Vagina (tissue), 2 donors: ENCODE measurements around the gene CNTN1. TPM values are rescaled to one million over a fixed set of nuclear protein-coding genes. Genes with fewer than 3 reads are reported as not detected.
A peak's percentile ranks its signal among the peaks of the same experiment; 100 is the strongest.

ENCODE experiments used
- DNase-seq, 2 donors: peaks; one replicate each; pipeline ENCODE4 v3.0.0-alpha.2; 2017; ENCODE audit errors: extremely low spot score in 2 of 2
- H3K27ac ChIP-seq: fragments of 200-600 bp; sonication (generic); one replicate; pipeline ENCODE4 v1.5.1; 2019
- H3K27me3 ChIP-seq: fragments of 200-600 bp; sonication (generic); one replicate; pipeline ENCODE4 v1.5.1; 2019
- H3K36me3 ChIP-seq, 2 donors: fragments of 200-600 bp; sonication (generic); one replicate each; pipeline ENCODE4 v1.5.1; 2017 to 2019
- H3K4me1 ChIP-seq: fragments of 200-600 bp; sonication (generic); one replicate; pipeline ENCODE4 v1.5.1; 2019
- H3K4me3 ChIP-seq, 2 donors: fragments of 200-600 bp; sonication (generic); 1 replicate in 1 of 2; 2 replicates in 1 of 2; pipeline ENCODE4 v1.5.1; 2016 to 2019
- H3K9me3 ChIP-seq: fragments of 200-600 bp; sonication (generic); one replicate; pipeline ENCODE4 v1.5.1; 2019
- POLR2A ChIP-seq, 2 donors: fragments of 450-650 bp; IDR thresholded peaks; one replicate each; pipeline ENCODE4 v1.6.1; 2017; ENCODE audit warnings: antibody characterized with exemption in 2 of 2, mild to moderate bottlenecking in 2 of 2, moderate library complexity in 2 of 2
- POLR2AphosphoS5 ChIP-seq, 2 donors: sonication (generic); formaldehyde crosslinking; IDR thresholded peaks; one replicate each; pipeline ENCODE4 v1.9.0; 2017; ENCODE audit warnings: antibody characterized with exemption in 2 of 2, mild to moderate bottlenecking in 2 of 2, low read depth in 1 of 2; ENCODE audit not compliant: insufficient read depth in 1 of 2
- intact Hi-C: fragments of 100-400 bp; cut with DNase I; formaldehyde crosslinking; loops from one replicate; pipeline ENCODE4 v1.15.1; 2023
- total RNA-seq: library from RNA; depleted of rRNA; stranded (reverse); fragments of >200 nt; gene quantifications from one replicate; pipeline ENCODE4 v1.2.3, GENCODE V29; 2016
- TF ChIP-seq, protein P1 (sequence below), 3 experiments: fragments of 450-650 bp in 2 of 3; fragments of 200-600 bp in 1 of 3; sonication (generic) in 1 of 3; IDR thresholded peaks; one replicate each; pipeline ENCODE4 v1.5.1; 2017 to 2019; ENCODE audit warnings: antibody characterized with exemption in 3 of 3, mild to moderate bottlenecking in 2 of 3, moderate library complexity in 2 of 3

Gene CNTN1
- total RNA-seq, 1 donor from 2014 or later = 15.2 TPM

DNA sequence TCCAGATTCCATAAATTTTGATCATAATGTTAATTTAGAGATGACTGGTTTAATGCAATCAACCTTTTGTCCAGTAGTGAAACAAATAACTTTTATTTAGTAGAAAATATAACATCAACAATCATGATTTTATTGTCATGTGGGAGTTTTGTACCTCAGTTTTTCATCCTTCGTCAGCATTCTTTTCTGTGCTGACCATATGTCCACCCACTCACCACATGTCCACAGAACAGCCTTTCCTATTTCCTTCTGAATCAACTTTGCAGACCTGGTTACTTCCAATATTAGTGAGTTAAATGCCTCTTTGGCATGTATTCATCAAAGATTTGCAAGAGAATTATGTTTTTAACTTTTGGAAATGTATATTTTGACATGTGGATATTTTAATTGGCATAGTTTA, 36.8 kb upstream of the CNTN1 start:
- Histone ChIP-seq H3K36me3 (no peaks in the 10 kb centered on the region), H3K27ac (no peak overlapping the region), H3K4me3 (no peak overlapping the region), H3K4me1 (no peaks in the 10 kb centered on the region), H3K27me3 (no peaks in the 10 kb centered on the region), H3K9me3 (no peaks in the 10 kb centered on the region)
- intact Hi-C loops = no loop called here
- TF ChIP-seq POLR2A (IDR thresholded peaks at IDR 0.05) (no peak), POLR2AphosphoS5 (IDR thresholded peaks at IDR 0.05; ENCODE audit: insufficient read depth in 1 of 2, low read depth in 1 of 2) (no peak)
- TF ChIP-seq, protein P1, sequence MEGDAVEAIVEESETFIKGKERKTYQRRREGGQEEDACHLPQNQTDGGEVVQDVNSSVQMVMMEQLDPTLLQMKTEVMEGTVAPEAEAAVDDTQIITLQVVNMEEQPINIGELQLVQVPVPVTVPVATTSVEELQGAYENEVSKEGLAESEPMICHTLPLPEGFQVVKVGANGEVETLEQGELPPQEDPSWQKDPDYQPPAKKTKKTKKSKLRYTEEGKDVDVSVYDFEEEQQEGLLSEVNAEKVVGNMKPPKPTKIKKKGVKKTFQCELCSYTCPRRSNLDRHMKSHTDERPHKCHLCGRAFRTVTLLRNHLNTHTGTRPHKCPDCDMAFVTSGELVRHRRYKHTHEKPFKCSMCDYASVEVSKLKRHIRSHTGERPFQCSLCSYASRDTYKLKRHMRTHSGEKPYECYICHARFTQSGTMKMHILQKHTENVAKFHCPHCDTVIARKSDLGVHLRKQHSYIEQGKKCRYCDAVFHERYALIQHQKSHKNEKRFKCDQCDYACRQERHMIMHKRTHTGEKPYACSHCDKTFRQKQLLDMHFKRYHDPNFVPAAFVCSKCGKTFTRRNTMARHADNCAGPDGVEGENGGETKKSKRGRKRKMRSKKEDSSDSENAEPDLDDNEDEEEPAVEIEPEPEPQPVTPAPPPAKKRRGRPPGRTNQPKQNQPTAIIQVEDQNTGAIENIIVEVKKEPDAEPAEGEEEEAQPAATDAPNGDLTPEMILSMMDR (IDR thresholded peaks at IDR 0.05) = no peak
- DNase-seq = no peak

DNA sequence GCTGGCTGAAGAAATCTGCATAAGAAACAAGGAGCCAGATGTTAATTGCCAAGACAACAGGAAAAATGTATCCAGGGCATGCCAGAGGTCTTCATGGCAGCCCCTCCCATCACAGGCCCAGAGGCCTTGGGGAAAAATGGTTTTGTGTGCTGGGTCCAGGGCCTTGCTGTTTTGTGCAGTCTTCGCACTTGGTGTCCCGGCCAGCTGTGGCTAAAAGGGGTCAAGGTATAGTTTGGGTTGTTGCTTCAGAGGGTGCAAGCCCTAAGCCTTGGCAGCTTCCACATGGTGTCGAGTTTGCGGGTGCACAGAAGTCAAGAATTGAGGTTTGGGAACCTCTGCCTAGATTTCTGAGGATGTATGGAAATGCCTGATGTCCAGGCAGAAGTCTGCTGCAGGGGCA, 29.9 kb upstream of the CNTN1 start:
- intact Hi-C loops = no loop called here

DNA sequence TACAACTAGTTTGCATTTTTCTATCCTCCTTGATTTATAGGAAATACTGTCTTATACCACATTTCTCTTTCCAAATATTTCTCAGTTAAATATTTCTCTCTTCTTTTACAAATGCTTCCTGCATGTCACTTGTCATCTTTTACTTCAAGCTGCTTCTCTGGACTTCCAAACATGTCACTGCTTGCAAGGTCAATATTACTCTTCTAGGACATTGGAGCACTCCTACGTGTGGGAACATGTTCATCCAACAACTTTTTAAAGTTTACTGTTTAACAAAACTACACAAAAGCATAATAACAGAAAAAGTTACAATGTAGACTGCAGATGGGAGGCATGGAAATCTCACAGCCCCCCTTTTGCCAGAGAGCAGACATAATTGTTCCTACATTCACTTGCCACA, 28.5 kb upstream of the CNTN1 start:
- Histone ChIP-seq H3K36me3 (no peaks in the 10 kb centered on the region), H3K4me3 (no peak overlapping the region), H3K27me3 (no peaks in the 10 kb centered on the region), H3K4me1 (no peaks in the 10 kb centered on the region), H3K9me3 (no peaks in the 10 kb centered on the region), H3K27ac (no peak overlapping the region)
- TF ChIP-seq POLR2A (IDR thresholded peaks at IDR 0.05) (no peak), POLR2AphosphoS5 (IDR thresholded peaks at IDR 0.05; ENCODE audit: insufficient read depth in 1 of 2, low read depth in 1 of 2) (no peak)
- TF ChIP-seq, protein P1 (IDR thresholded peaks at IDR 0.05) = no peak
- intact Hi-C loops = no loop called here
- no peak for DNase-seq

More for the DNA sequence above, 29.9 kb upstream of the CNTN1 start:
- H3K36me3 ChIP-seq = no peaks in the 10 kb centered on the region
- TF ChIP-seq POLR2AphosphoS5 (IDR thresholded peaks at IDR 0.05; ENCODE audit: insufficient read depth in 1 of 2, low read depth in 1 of 2) (no peak), POLR2A (IDR thresholded peaks at IDR 0.05) (no peak)
- TF ChIP-seq, protein P1 (IDR thresholded peaks at IDR 0.05) = no peak
- H3K4me3 ChIP-seq = no peak overlapping the region
- no peaks in the 10 kb centered on the region for H3K9me3 ChIP-seq
- no peak for DNase-seq
- no peak overlapping the region for H3K27ac ChIP-seq
- H3K4me1 ChIP-seq = no peaks in the 10 kb centered on the region
- H3K27me3 ChIP-seq = no peaks in the 10 kb centered on the region

DNA sequence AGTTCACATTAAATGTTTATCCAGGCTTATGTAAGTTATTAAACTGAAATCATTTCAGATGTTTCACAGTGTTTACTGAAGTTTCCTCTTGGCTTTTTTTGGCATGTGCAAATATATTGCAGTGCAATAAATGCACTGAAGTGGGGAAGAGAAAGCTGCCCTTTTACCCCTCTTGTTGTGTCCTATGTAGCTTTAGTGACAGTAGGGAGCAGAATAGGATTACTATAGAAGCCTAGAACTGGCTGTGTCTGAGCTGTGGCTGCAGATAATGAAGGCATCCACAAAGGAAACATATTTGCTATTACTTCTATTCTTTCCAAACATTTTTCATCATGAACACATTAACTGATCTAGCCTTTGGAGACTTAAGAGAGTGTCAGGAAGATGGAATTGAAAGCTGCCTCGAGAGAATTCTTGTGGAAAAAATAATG, 24.1 kb upstream of the CNTN1 start:
- Histone ChIP-seq H3K36me3 (no peaks in the 10 kb centered on the region), H3K4me3 (no peak overlapping the region), H3K4me1 (no peaks in the 10 kb centered on the region), H3K27ac (no peak overlapping the region), H3K27me3 (no peaks in the 10 kb centered on the region), H3K9me3 (no peaks in the 10 kb centered on the region)
- DNase-seq = no peak
- intact Hi-C loops = no loop called here
- TF ChIP-seq, protein P1 (IDR thresholded peaks at IDR 0.05) = no peak
- no peak for TF ChIP-seq POLR2AphosphoS5 (IDR thresholded peaks at IDR 0.05; ENCODE audit: insufficient read depth in 1 of 2, low read depth in 1 of 2)
- no peak for TF ChIP-seq POLR2A (IDR thresholded peaks at IDR 0.05)

DNA sequence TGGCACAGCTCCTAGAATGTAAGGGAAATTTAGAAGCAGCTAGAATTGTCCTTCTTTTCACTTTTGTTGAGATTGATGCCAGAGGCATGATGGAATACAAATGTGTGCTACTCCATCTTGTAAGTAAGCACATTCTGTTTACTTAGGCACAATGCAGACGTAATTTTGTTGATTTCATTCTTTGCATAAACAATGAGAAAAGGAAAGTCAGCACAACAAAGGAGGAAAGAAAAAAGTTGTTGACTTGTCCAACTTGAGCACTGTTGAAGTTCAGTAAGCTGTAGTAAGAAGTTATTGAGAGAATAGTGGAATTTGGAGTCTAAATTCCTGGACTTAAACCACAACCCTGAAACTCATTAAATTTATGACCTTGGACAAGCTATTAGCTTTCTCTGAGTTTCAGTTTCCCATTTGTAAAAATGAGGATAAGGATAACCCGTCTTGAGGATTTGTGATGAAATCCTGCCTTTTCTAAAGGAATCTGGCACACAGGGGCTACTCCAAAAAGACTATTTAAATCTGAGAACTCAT, 19.4 kb upstream of the CNTN1 start:
- intact Hi-C loops = no loop called here
- no peak for DNase-seq

More for the DNA sequence above, 19.4 kb upstream of the CNTN1 start:
- Histone ChIP-seq H3K27me3 (no peaks in the 10 kb centered on the region), H3K9me3 (no peaks in the 10 kb centered on the region), H3K27ac (no peak overlapping the region), H3K36me3 (no peaks in the 10 kb centered on the region), H3K4me1 (no peaks in the 10 kb centered on the region), H3K4me3 (no peak overlapping the region)
- peak in 1 of 2 donors; percentile 13 for TF ChIP-seq POLR2AphosphoS5 (IDR thresholded peaks at IDR 0.05; ENCODE audit: insufficient read depth in 1 of 2, low read depth in 1 of 2)
- TF ChIP-seq POLR2A (IDR thresholded peaks at IDR 0.05) = no peak
- TF ChIP-seq, protein P1 (IDR thresholded peaks at IDR 0.05) = no peak
